ENCODE results near the gene BEX3.

Gene BEX3

GRCh38 chrX:103415528-103415927 lies 39.2 kb downstream of the BEX3 start:
- DNase-seq (ENCODE audit: low read depth): no peak
- H3K4me3 ChIP-seq (ENCODE audit: low read depth, low read length): no peak overlapping the region
- no peak for TF ChIP-seq CTCF (conservative IDR thresholded peaks at IDR 0.05; ENCODE audit: low read depth, low read length)

GRCh38 chrX:103417370-103417769 lies 41.0 kb downstream of the BEX3 start:
- TF ChIP-seq CTCF (conservative IDR thresholded peaks at IDR 0.05; ENCODE audit: low read depth, low read length): no peak
- DNase-seq (ENCODE audit: low read depth): no peak
- H3K4me3 ChIP-seq (ENCODE audit: low read depth, low read length): no peak overlapping the region

- no peak overlapping the region for H3K4me3 ChIP-seq (ENCODE audit: low read depth, low read length)
- TF ChIP-seq CTCF (conservative IDR thresholded peaks at IDR 0.05; ENCODE audit: low read depth, low read length): no peak
- no peak for DNase-seq (ENCODE audit: low read depth)
Observed at GRCh38 chrX:103417933-103418332, 41.6 kb downstream of the BEX3 start.

GRCh38 chrX:103418811-103419340 lies 42.5 kb downstream of the BEX3 start:
- no peak overlapping the region for H3K4me3 ChIP-seq (ENCODE audit: low read depth, low read length)
- TF ChIP-seq CTCF (conservative IDR thresholded peaks at IDR 0.05; ENCODE audit: low read depth, low read length): no peak
- DNase-seq (ENCODE audit: low read depth): no peak

- H3K4me3 ChIP-seq (ENCODE audit: low read depth, low read length): no peak overlapping the region
- no peak for DNase-seq (ENCODE audit: low read depth)
- TF ChIP-seq CTCF (conservative IDR thresholded peaks at IDR 0.05; ENCODE audit: low read depth, low read length): no peak
Observed at GRCh38 chrX:103423955-103424638, 47.8 kb downstream of the BEX3 start.

Measured in choroid plexus epithelial cell (primary cell).